Endothelial cell of umbilical vein (primary cell): ENCODE measurements around the gene FNBP1L. TPM values are rescaled to one million over a fixed set of nuclear protein-coding genes. Genes with fewer than 3 reads are reported as not detected.

ENCODE experiments used
- BruUV-seq: library from RNA; stranded (reverse); fragments of 400-500 nt; replicated peaks from 2 replicates; lab custom pipeline; 2021; lab: Mats Ljungman, UMichigan
- CTCF ChIA-PET: fragments of 300-600, 350-600 bp; sonication (Branson Sonifier 250); formaldehyde crosslinking; loops from one replicate; lab custom pipeline; 2021; ENCODE audit warnings: antibody characterized with exemption, inconsistent platforms; lab: Charles Lee
- POLR2A ChIA-PET: fragments of 300-600, 350-600 bp; sonication (Branson Sonifier 250); formaldehyde crosslinking; loops from one replicate; lab custom pipeline; 2021; ENCODE audit warnings: antibody characterized with exemption, inconsistent platforms; lab: Charles Lee
- DNase-seq: peaks from one replicate; pipeline ENCODE4 v3.0.0-alpha.2; 2011; ENCODE audit warnings: low read depth, low spot score
- FAIRE-seq: peaks from 2 replicates; lab custom pipeline; 2011; peaks lifted over from hg19 to GRCh38; lab: Jason Lieb, UNC
- H2AFZ ChIP-seq: 2 replicates; pipeline ENCODE4 v1.6.0; 2012; ENCODE audit warnings: low read depth, low read length, control low read depth, inconsistent platforms
- H3K27ac ChIP-seq: 2 replicates; pipeline ENCODE4 v1.5.1; 2011; ENCODE audit warnings: low read depth, mild to moderate bottlenecking, control low read depth, low read length, moderate library complexity; ENCODE audit not compliant: insufficient read depth
- H3K27me3 ChIP-seq, 2 experiments: 2 replicates each; pipeline versions ENCODE4 v1.6.0 to v1.6.1; 2011; ENCODE audit warnings: low read length in 2 of 2, mixed read lengths in 1 of 2; ENCODE audit not compliant: control insufficient read depth in 2 of 2, insufficient read depth in 2 of 2
- H3K36me3 ChIP-seq, 2 experiments: 2 replicates in 1 of 2; 3 replicates in 1 of 2; pipeline ENCODE4 v1.5.1; 2011; ENCODE audit warnings: low read length in 2 of 2, mild to moderate bottlenecking in 1 of 2, moderate library complexity in 1 of 2; ENCODE audit not compliant: control insufficient read depth in 2 of 2, insufficient read depth in 2 of 2; ENCODE audit errors: extremely low read depth in 1 of 2
- H3K4me1 ChIP-seq: 3 replicates; pipeline ENCODE4 v1.5.1; 2011; ENCODE audit warnings: mild to moderate bottlenecking, low read length; ENCODE audit not compliant: control insufficient read depth, insufficient read depth; ENCODE audit errors: extremely low read depth
- H3K4me2 ChIP-seq: 2 replicates; pipeline ENCODE4 v1.6.1; 2011; ENCODE audit warnings: low read length, control low read depth, mixed read lengths; ENCODE audit not compliant: insufficient read depth
- H3K4me3 ChIP-seq, 3 experiments: fragments of 200-600 bp in 1 of 3; sonication (generic), shearing (Covaris generic) in 1 of 3; replicated peaks in 1 of 3; 2 replicates each; pipeline ENCODE4 v1.5.1; 2011 to 2016; ENCODE audit warnings: control low read depth in 3 of 3, low read length in 3 of 3, mild to moderate bottlenecking in 2 of 3, inconsistent platforms in 1 of 3, low read depth in 1 of 3, moderate library complexity in 1 of 3; ENCODE audit not compliant: insufficient read depth in 1 of 3
- H3K79me2 ChIP-seq: 2 replicates; pipeline ENCODE4 v1.6.0; 2012; ENCODE audit warnings: low read length, inconsistent platforms; ENCODE audit not compliant: control insufficient read depth, insufficient read depth
- H3K9ac ChIP-seq: replicated peaks from 2 replicates; pipeline ENCODE3; 2011; ENCODE audit warnings: low read length, control low read depth; ENCODE audit not compliant: insufficient read depth; ENCODE audit errors: extremely low read depth
- H3K9me1 ChIP-seq: replicated peaks from 3 replicates; pipeline ENCODE4 v1.6.0; 2011; ENCODE audit warnings: mild to moderate bottlenecking, low read length; ENCODE audit not compliant: control insufficient read depth, insufficient read depth; ENCODE audit errors: extremely low read depth
- H3K9me3 ChIP-seq: replicated peaks from 2 replicates; pipeline ENCODE4 v1.5.1; 2012; ENCODE audit warnings: low read length, inconsistent platforms; ENCODE audit not compliant: control insufficient read depth, insufficient read depth
- H4K20me1 ChIP-seq: replicated peaks from 2 replicates; pipeline ENCODE3; 2011; ENCODE audit warnings: mild to moderate bottlenecking, low read length; ENCODE audit not compliant: control insufficient read depth, insufficient read depth; ENCODE audit errors: extremely low read depth
- EZH2 ChIP-seq: IDR thresholded peaks from 2 replicates; pipeline ENCODE4 v1.6.1; 2012; ENCODE audit warnings: borderline replicate concordance, low read depth, mild to moderate bottlenecking, moderate library complexity, low read length, inconsistent platforms; ENCODE audit not compliant: severe bottlenecking
- FOS ChIP-seq: IDR thresholded peaks from 2 replicates; pipeline ENCODE4 v1.6.1; 2011; ENCODE audit warnings: mild to moderate bottlenecking, low read length, moderate library complexity, borderline replicate concordance; ENCODE audit not compliant: insufficient read depth
- GATA2 ChIP-seq: IDR thresholded peaks from 2 replicates; pipeline ENCODE4 v1.7.0; 2011; ENCODE audit warnings: low read depth, mild to moderate bottlenecking, moderate library complexity, mixed read lengths, low read length; ENCODE audit not compliant: insufficient read length, insufficient read depth
- JUN ChIP-seq: IDR thresholded peaks from 2 replicates; pipeline ENCODE4 v1.6.1; 2011; ENCODE audit warnings: borderline replicate concordance, low read depth; ENCODE audit not compliant: insufficient read length, insufficient read depth
- MYC ChIP-seq: IDR thresholded peaks from one replicate; pipeline ENCODE4 v1.6.1; 2011; ENCODE audit warnings: mild to moderate bottlenecking, low read depth, low read length
- POLR2A ChIP-seq: IDR thresholded peaks from 2 replicates; pipeline ENCODE4 v1.6.1; 2012; ENCODE audit warnings: low read depth, mild to moderate bottlenecking, control low read depth, low read length
- POLR2AphosphoS5 ChIP-seq: IDR thresholded peaks from 2 replicates; pipeline ENCODE4 v1.6.1; 2012; ENCODE audit warnings: low read depth, mild to moderate bottlenecking, control low read depth, low read length, moderate library complexity; ENCODE audit not compliant: insufficient read depth
- dilution Hi-C: fragments of 300-500 bp; cut with MboI; formaldehyde crosslinking; loops from one replicate; pipeline ENCODE4 v1.15.0; 2019; ENCODE audit warnings: low sequenced_read_pairs; ENCODE audit not compliant: extremely low pct_ligation_motif_present
- intact Hi-C: fragments of 100-400 bp; cut with micrococcal nuclease; formaldehyde crosslinking; loops from one replicate; pipeline ENCODE4 v1.10.0; 2022
- polyA plus RNA-seq, 4 experiments: library from polyadenylated mRNA; depleted of rRNA in 3 of 4; stranded (reverse) in 3 of 4; unstranded in 1 of 4; fragments of >200 nt; gene quantifications; 2 replicates each; pipeline versions ENCODE4 v1.2.1 to v1.2.3, GENCODE V29; 2011 to 2012; ENCODE audit warnings: missing spikeins in 1 of 4
- total RNA-seq: library from RNA; stranded (reverse); gene quantifications from 2 replicates; pipeline ENCODE4 v1.2.3, GENCODE V29; 2021
- TF ChIP-seq, protein P1 (sequence below): IDR thresholded peaks from 2 replicates; pipeline ENCODE4 v1.6.1; 2011; ENCODE audit not compliant: insufficient read depth, insufficient read length
- TF ChIP-seq, protein P2 (sequence below), 2 donors: IDR thresholded peaks; 1 replicate in 1 of 2; 2 replicates in 1 of 2; pipeline ENCODE4 v1.5.1; 2011; ENCODE audit warnings: low read length in 2 of 2, mild to moderate bottlenecking in 2 of 2, moderate library complexity in 2 of 2, control low read depth in 1 of 2, inconsistent platforms in 1 of 2, low read depth in 1 of 2; ENCODE audit not compliant: insufficient read depth in 1 of 2; ENCODE audit errors: extremely low read depth in 1 of 2

The FNBP1L gene
- total and polyA plus RNA-seq, 2 donors (not counting 3 experiments of a cell fraction or from before 2014, with no cell fraction given): 28.1 to 56.4 TPM

DNA sequence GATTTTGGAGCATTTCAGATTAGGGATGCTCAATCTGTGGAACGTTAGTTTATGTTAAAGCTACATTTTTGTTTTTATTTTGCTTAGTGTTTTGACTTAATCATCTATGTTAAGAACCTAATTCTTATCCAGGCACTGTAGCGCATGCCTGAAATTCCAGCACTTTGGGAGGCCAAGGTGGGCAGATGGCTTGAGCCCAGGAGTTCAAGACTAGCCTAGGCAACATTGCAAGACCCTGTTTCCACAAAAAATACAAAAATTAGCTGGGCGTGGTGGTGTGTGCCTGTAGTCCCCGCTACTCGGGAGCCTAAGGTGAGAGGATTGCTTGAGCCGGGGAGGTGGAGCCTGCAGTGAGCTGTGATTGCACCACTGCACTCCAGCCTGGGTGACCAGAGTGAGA, 23.4 kb downstream of the FNBP1L start:
- peaks cover 17% of the 10 kb centered on the region for H4K20me1 ChIP-seq
- CTCF ChIA-PET: interaction anchor here (1.1 to 1.5 kb wide), 2 partner anchors 15 to 167 kb away, joined by 3 to 4 read pairs; no protein-coding TSS in a partner anchor
- intact Hi-C loops: no loop called here
- H3K4me3 ChIP-seq: no peak overlapping the region
- dilution Hi-C loops: no loop called here
- H3K27me3 ChIP-seq: no peaks in the 10 kb centered on the region
- H3K9ac ChIP-seq: no peak overlapping the region
- no peaks in the 10 kb centered on the region for H3K9me3 ChIP-seq
- TF ChIP-seq JUN: no peak
- TF ChIP-seq, protein P1, sequence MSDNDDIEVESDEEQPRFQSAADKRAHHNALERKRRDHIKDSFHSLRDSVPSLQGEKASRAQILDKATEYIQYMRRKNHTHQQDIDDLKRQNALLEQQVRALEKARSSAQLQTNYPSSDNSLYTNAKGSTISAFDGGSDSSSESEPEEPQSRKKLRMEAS: no peak
- no peak for TF ChIP-seq EZH2
- no peak for TF ChIP-seq POLR2AphosphoS5
- TF ChIP-seq GATA2: no peak
- TF ChIP-seq FOS: no peak
- TF ChIP-seq, protein P2, sequence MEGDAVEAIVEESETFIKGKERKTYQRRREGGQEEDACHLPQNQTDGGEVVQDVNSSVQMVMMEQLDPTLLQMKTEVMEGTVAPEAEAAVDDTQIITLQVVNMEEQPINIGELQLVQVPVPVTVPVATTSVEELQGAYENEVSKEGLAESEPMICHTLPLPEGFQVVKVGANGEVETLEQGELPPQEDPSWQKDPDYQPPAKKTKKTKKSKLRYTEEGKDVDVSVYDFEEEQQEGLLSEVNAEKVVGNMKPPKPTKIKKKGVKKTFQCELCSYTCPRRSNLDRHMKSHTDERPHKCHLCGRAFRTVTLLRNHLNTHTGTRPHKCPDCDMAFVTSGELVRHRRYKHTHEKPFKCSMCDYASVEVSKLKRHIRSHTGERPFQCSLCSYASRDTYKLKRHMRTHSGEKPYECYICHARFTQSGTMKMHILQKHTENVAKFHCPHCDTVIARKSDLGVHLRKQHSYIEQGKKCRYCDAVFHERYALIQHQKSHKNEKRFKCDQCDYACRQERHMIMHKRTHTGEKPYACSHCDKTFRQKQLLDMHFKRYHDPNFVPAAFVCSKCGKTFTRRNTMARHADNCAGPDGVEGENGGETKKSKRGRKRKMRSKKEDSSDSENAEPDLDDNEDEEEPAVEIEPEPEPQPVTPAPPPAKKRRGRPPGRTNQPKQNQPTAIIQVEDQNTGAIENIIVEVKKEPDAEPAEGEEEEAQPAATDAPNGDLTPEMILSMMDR (IDR thresholded peaks at IDR 0.05; ENCODE audit: extremely low read depth in 1 of 2, insufficient read depth in 1 of 2, low read depth in 1 of 2, low read length in 2 of 2): no peak
- no peak for TF ChIP-seq POLR2A
- no peak for TF ChIP-seq MYC
- no peaks in the 10 kb centered on the region for H3K36me3 ChIP-seq
- no peak overlapping the region for H2AFZ ChIP-seq
- peak overlapping the region; percentile 21 for H3K4me2 ChIP-seq
- FAIRE-seq (no peak), DNase-seq (no peak)
- BruUV-seq: no TSS peak
- H3K79me2 ChIP-seq: peaks cover 76% of the 10 kb centered on the region
- POLR2A ChIA-PET: no interaction called here
- no peaks in the 10 kb centered on the region for H3K9me1 ChIP-seq
- no peak overlapping the region for H3K27ac ChIP-seq
- H3K4me1 ChIP-seq: peaks cover 14% of the 10 kb centered on the region
